Measurements from ENCODE around the gene SIX3.

SIX3 gene

GRCh38 chr2:44949329-44950151 is 8.0 kb downstream of the SIX3 start:
- peak overlapping the region; percentile 58 for H3K4me2 ChIP-seq (ENCODE audit: insufficient read depth, low read length, poor library complexity, severe bottlenecking)
- H2AK5ac ChIP-seq (ENCODE audit: low read depth, low read length), result peak overlapping the region; percentile 78
- H2BK120ac ChIP-seq (ENCODE audit: low read depth, low read length), result no peak overlapping the region
- H3K36me3 ChIP-seq (replicated peaks in 1 of 2; ENCODE audit: control insufficient read depth in 2 of 2, insufficient read depth in 2 of 2, low read length in 2 of 2), result peaks cover 0 to 13% of the 10 kb centered on the region in 2 donors
- H3K18ac ChIP-seq (ENCODE audit: low read length), result peak overlapping the region; percentile 95
- peaks cover 0 to 94% (median 11%) of the 10 kb centered on the region in 3 experiments for H3K27me3 ChIP-seq (ENCODE audit: control insufficient read depth in 3 of 3, insufficient read depth in 3 of 3, low read depth in 1 of 3, low read length in 3 of 3)
- DNase-seq (ENCODE audit: low spot score), result peak; percentile 94
- H3K4ac ChIP-seq (ENCODE audit: low read length), result no peak overlapping the region
- no CpG with 5 or more reads among the region's 54 CpGs for WGBS, 2 donors (ENCODE audit: extremely low coverage in 2 of 2, insufficient read length in 2 of 2, insufficient replicate concordance in 1 of 2)
- H3K9me3 ChIP-seq (replicated peaks in 1 of 2; ENCODE audit: control insufficient read depth in 2 of 2, insufficient read depth in 1 of 2, low read depth in 1 of 2, low read length in 2 of 2), result peaks cover 4 to 17% of the 10 kb centered on the region in 2 donors
- H2BK15ac ChIP-seq (ENCODE audit: low read length), result peak overlapping the region; percentile 72
- peaks cover 7 to 54% of the 10 kb centered on the region in 2 donors for H3K4me1 ChIP-seq (ENCODE audit: control insufficient read depth in 2 of 2, insufficient read depth in 1 of 2, low read depth in 1 of 2, low read length in 2 of 2)
- peak overlapping the region; percentile 92 for H2AFZ ChIP-seq (ENCODE audit: low read length)
- H4K8ac ChIP-seq (ENCODE audit: low read depth, low read length), result no peak overlapping the region
- peak overlapping the region; percentile 3 to 44 for H3K4me3 ChIP-seq (ENCODE audit: low read length in 2 of 2)
- no peak overlapping the region for H3K14ac ChIP-seq (ENCODE audit: low read length)
- peaks cover under 1% of the 10 kb centered on the region for H3K79me1 ChIP-seq (ENCODE audit: low read depth, low read length)
- no peak overlapping the region for H3K9ac ChIP-seq (ENCODE audit: low read depth, low read length, poor library complexity)
- no peak overlapping the region for H2BK12ac ChIP-seq (ENCODE audit: low read length)
- H2BK5ac ChIP-seq (ENCODE audit: low read length), result no peak overlapping the region
- H3K27ac ChIP-seq (replicated peaks; ENCODE audit: low read length), result peak overlapping the region; percentile 92
- H3K23ac ChIP-seq (ENCODE audit: low read depth, low read length, poor library complexity), result peak overlapping the region; percentile 18
- no peak overlapping the region for H4K91ac ChIP-seq (ENCODE audit: low read depth, low read length, poor library complexity)

GRCh38 chr2:44950646-44951045 is 9.1 kb downstream of the SIX3 start:
- H4K91ac ChIP-seq (ENCODE audit: low read depth, low read length, poor library complexity), result no peak overlapping the region
- peaks cover 0 to 11% of the 10 kb centered on the region in 2 donors for H3K36me3 ChIP-seq (replicated peaks in 1 of 2; ENCODE audit: control insufficient read depth in 2 of 2, insufficient read depth in 2 of 2, low read length in 2 of 2)
- H2AFZ ChIP-seq (ENCODE audit: low read length), result no peak overlapping the region
- no peak overlapping the region for H3K23ac ChIP-seq (ENCODE audit: low read depth, low read length, poor library complexity)
- H2AK5ac ChIP-seq (ENCODE audit: low read depth, low read length), result no peak overlapping the region
- no peak for DNase-seq (ENCODE audit: low spot score)
- WGBS, 2 donors (ENCODE audit: extremely low coverage in 2 of 2, insufficient read length in 2 of 2, insufficient replicate concordance in 1 of 2), result no CpG with 5 or more reads among the region's 3 CpGs
- no peak overlapping the region for H2BK12ac ChIP-seq (ENCODE audit: low read length)
- no peak overlapping the region for H2BK5ac ChIP-seq (ENCODE audit: low read length)
- no peak overlapping the region for H3K4ac ChIP-seq (ENCODE audit: low read length)
- H3K27me3 ChIP-seq (ENCODE audit: control insufficient read depth in 3 of 3, insufficient read depth in 3 of 3, low read depth in 1 of 3, low read length in 3 of 3), result peaks cover 0 to 93% (median 21%) of the 10 kb centered on the region in 3 experiments
- H3K4me3 ChIP-seq (ENCODE audit: low read length in 2 of 2), result no peak overlapping the region
- H3K79me1 ChIP-seq (ENCODE audit: low read depth, low read length), result peaks cover 6% of the 10 kb centered on the region
- peaks cover 15 to 63% of the 10 kb centered on the region in 2 donors for H3K4me1 ChIP-seq (ENCODE audit: control insufficient read depth in 2 of 2, insufficient read depth in 1 of 2, low read depth in 1 of 2, low read length in 2 of 2)
- H3K18ac ChIP-seq (ENCODE audit: low read length), result no peak overlapping the region
- peak overlapping the region; percentile 62 for H3K27ac ChIP-seq (replicated peaks; ENCODE audit: low read length)
- no peak overlapping the region for H2BK15ac ChIP-seq (ENCODE audit: low read length)
- no peak overlapping the region for H3K14ac ChIP-seq (ENCODE audit: low read length)
- H3K9me3 ChIP-seq (replicated peaks in 1 of 2; ENCODE audit: control insufficient read depth in 2 of 2, insufficient read depth in 1 of 2, low read depth in 1 of 2, low read length in 2 of 2), result peaks cover 4 to 15% of the 10 kb centered on the region in 2 donors
- no peak overlapping the region for H2BK120ac ChIP-seq (ENCODE audit: low read depth, low read length)
- no peak overlapping the region for H4K8ac ChIP-seq (ENCODE audit: low read depth, low read length)
- no peak overlapping the region for H3K4me2 ChIP-seq (ENCODE audit: insufficient read depth, low read length, poor library complexity, severe bottlenecking)
- no peak overlapping the region for H3K9ac ChIP-seq (ENCODE audit: low read depth, low read length, poor library complexity)

- Histone ChIP-seq H3K4me3 (ENCODE audit: low read length in 2 of 2) (no peak overlapping the region), H2BK15ac (ENCODE audit: low read length) (no peak overlapping the region), H4K91ac (ENCODE audit: low read depth, low read length, poor library complexity) (no peak overlapping the region), H3K4me1 (ENCODE audit: control insufficient read depth in 2 of 2, insufficient read depth in 1 of 2, low read depth in 1 of 2, low read length in 2 of 2) (peaks cover 15 to 67% of the 10 kb centered on the region in 2 donors), H2AK5ac (ENCODE audit: low read depth, low read length) (peak overlapping the region; percentile 88), H3K23ac (ENCODE audit: low read depth, low read length, poor library complexity) (peak overlapping the region; percentile 0), H3K14ac (ENCODE audit: low read length) (no peak overlapping the region), H2BK5ac (ENCODE audit: low read length) (no peak overlapping the region), H3K18ac (ENCODE audit: low read length) (peak overlapping the region; percentile 84), H2BK120ac (ENCODE audit: low read depth, low read length) (no peak overlapping the region), H3K27me3 (ENCODE audit: control insufficient read depth in 3 of 3, insufficient read depth in 3 of 3, low read depth in 1 of 3, low read length in 3 of 3) (peaks cover 0 to 93% (median 23%) of the 10 kb centered on the region in 3 experiments), H2AFZ (ENCODE audit: low read length) (no peak overlapping the region), H3K27ac (replicated peaks; ENCODE audit: low read length) (peak overlapping the region; percentile 48), H4K8ac (ENCODE audit: low read depth, low read length) (no peak overlapping the region), H2BK12ac (ENCODE audit: low read length) (no peak overlapping the region), H3K9ac (ENCODE audit: low read depth, low read length, poor library complexity) (peak overlapping the region; percentile 71), H3K4me2 (ENCODE audit: insufficient read depth, low read length, poor library complexity, severe bottlenecking) (no peak overlapping the region), H3K79me1 (ENCODE audit: low read depth, low read length) (peaks cover 8% of the 10 kb centered on the region), H3K4ac (ENCODE audit: low read length) (peak overlapping the region; percentile 24), H3K36me3 (replicated peaks in 1 of 2; ENCODE audit: control insufficient read depth in 2 of 2, insufficient read depth in 2 of 2, low read length in 2 of 2) (peaks cover 0 to 11% of the 10 kb centered on the region in 2 donors), H3K9me3 (replicated peaks in 1 of 2; ENCODE audit: control insufficient read depth in 2 of 2, insufficient read depth in 1 of 2, low read depth in 1 of 2, low read length in 2 of 2) (peaks cover 4 to 15% of the 10 kb centered on the region in 2 donors)
- no peak for DNase-seq (ENCODE audit: low spot score)
- WGBS, 2 donors (ENCODE audit: extremely low coverage in 2 of 2, insufficient read length in 2 of 2, insufficient replicate concordance in 1 of 2), result no CpG with 5 or more reads among the region's 6 CpGs
These were observed 9.6 kb downstream of the SIX3 start for GRCh38 chr2:44951124-44951523.

GRCh38 chr2:44951714-44952113 is 10.2 kb downstream of the SIX3 start:
- peak overlapping the region; percentile 0 for H3K23ac ChIP-seq (ENCODE audit: low read depth, low read length, poor library complexity)
- DNase-seq (ENCODE audit: low spot score), result no peak
- peaks cover 8% of the 10 kb centered on the region for H3K79me1 ChIP-seq (ENCODE audit: low read depth, low read length)
- peak overlapping the region; percentile 88 for H2AK5ac ChIP-seq (ENCODE audit: low read depth, low read length)
- WGBS, 2 donors (ENCODE audit: extremely low coverage in 2 of 2, insufficient read length in 2 of 2, insufficient replicate concordance in 1 of 2), result no CpG with 5 or more reads among the region's 8 CpGs
- no peak overlapping the region for H2BK15ac ChIP-seq (ENCODE audit: low read length)
- peak overlapping the region; percentile 78 for H3K9ac ChIP-seq (ENCODE audit: low read depth, low read length, poor library complexity)
- H3K4me1 ChIP-seq (ENCODE audit: control insufficient read depth in 2 of 2, insufficient read depth in 1 of 2, low read depth in 1 of 2, low read length in 2 of 2), result peaks cover 15 to 65% of the 10 kb centered on the region in 2 donors
- peaks cover 0 to 11% of the 10 kb centered on the region in 2 donors for H3K36me3 ChIP-seq (replicated peaks in 1 of 2; ENCODE audit: control insufficient read depth in 2 of 2, insufficient read depth in 2 of 2, low read length in 2 of 2)
- H3K9me3 ChIP-seq (replicated peaks in 1 of 2; ENCODE audit: control insufficient read depth in 2 of 2, insufficient read depth in 1 of 2, low read depth in 1 of 2, low read length in 2 of 2), result peaks cover 4 to 15% of the 10 kb centered on the region in 2 donors
- H3K4me3 ChIP-seq (ENCODE audit: low read length in 2 of 2), result peak overlapping the region in 1 of 2 donors; percentile 40
- H3K27me3 ChIP-seq (ENCODE audit: control insufficient read depth in 3 of 3, insufficient read depth in 3 of 3, low read depth in 1 of 3, low read length in 3 of 3), result peaks cover 0 to 93% (median 23%) of the 10 kb centered on the region in 3 experiments
- H3K18ac ChIP-seq (ENCODE audit: low read length), result peak overlapping the region; percentile 78
- no peak overlapping the region for H3K4me2 ChIP-seq (ENCODE audit: insufficient read depth, low read length, poor library complexity, severe bottlenecking)
- H3K27ac ChIP-seq (replicated peaks; ENCODE audit: low read length), result peak overlapping the region; percentile 43
- H2AFZ ChIP-seq (ENCODE audit: low read length), result peak overlapping the region; percentile 93
- H2BK120ac ChIP-seq (ENCODE audit: low read depth, low read length), result no peak overlapping the region
- H4K91ac ChIP-seq (ENCODE audit: low read depth, low read length, poor library complexity), result no peak overlapping the region
- H4K8ac ChIP-seq (ENCODE audit: low read depth, low read length), result no peak overlapping the region
- no peak overlapping the region for H2BK12ac ChIP-seq (ENCODE audit: low read length)
- H3K14ac ChIP-seq (ENCODE audit: low read length), result peak overlapping the region; percentile 11
- no peak overlapping the region for H3K4ac ChIP-seq (ENCODE audit: low read length)
- no peak overlapping the region for H2BK5ac ChIP-seq (ENCODE audit: low read length)

Measured in neuronal stem cell (in vitro differentiated cells).